Left hindlimb (tissue), 1 donor: ENCODE data around the gene CDR2.
"Not testable (repeated sequence)": the region's sequence is repeated elsewhere in the genome, so short reads cannot be mapped to it uniquely, and the experiment has no call there.

ENCODE experiments used
- DNase-seq: peaks from one replicate; pipeline ENCODE4 v3.0.0-alpha.2; 2018

The CDR2 gene

DNA sequence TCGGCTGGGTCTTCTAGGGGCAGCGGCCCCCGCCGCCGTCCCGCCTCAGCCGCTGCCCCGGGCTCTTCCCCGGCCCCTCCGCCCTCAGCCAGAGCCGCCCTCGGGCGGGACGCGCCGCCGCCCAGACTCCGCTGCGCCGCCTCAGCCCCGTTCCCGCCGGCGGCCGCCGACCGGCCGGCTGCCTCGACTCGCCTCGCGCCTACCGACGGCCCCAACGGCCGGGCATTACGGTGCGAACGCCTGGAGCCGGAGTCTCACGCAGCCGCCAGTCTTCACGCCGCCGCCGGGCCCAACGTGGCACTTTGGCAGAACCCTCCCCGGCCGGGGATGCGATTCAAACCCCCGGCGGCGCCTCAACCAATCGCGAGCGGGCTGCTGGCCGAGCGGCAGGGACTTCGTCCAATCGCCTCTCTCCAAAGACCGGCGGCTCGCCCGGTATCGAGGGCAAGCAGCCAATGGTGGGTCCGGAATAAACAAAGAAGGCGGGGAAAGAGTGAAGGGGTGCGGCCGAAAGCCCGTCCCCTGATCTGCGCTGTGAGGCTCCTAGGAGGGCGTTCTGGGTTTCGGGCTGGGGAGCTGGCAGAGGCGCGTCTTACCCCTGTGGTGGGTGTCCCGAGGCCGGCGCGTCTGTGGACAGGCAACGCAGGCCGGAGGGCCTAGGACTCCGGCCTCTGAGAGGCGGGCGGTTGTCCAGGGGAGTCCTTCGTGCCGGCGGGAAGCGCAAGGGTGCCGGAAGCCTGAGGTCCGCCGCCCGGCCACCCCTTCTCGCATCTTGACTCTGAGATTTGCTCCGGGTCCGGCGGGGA, at the start of gene CDR2:
CDR2 (minus strand) TSS at position 309 of the 806 bp plus-strand sequence. CDS start 310 bp downstream, outside the sequence.
- peak; percentile 98 for DNase-seq

DNA sequence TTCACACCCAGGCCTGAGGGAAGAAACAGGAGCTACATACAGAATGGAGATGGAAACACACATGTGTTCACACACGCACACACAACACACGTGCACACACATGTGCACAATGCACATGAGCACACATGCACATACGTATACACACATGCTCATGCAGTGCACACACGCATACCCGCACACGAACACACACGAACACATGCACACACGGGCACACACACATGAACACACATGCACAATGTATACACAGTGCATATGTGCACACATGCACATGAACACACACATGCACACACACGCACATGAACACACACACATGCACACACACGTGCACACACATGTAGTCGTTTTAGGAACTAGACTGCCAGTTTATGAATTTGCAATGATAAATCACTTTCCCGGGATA, 49.3 kb upstream of the CDR2 start:
- DNase-seq = no peak

DNA sequence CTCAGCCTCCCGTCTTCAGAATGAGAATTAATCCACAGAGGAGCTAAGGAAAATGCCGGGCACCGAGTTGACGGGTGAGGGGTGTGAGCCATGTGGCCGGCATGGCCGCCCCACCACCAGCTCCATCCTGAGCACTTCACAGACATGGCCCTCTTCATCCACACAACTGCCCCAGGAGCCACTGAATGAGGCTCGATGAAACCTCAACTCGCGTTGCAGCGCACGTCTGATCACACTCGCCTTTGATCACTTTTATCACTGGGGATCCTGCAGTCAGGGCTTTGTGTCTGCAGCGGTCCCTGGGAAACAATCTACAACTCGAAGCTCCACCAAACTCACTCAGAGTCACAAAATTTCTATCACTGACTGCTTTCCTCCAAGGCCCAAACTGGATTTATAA, 46.7 kb upstream of the CDR2 start:
- no peak for DNase-seq

DNA sequence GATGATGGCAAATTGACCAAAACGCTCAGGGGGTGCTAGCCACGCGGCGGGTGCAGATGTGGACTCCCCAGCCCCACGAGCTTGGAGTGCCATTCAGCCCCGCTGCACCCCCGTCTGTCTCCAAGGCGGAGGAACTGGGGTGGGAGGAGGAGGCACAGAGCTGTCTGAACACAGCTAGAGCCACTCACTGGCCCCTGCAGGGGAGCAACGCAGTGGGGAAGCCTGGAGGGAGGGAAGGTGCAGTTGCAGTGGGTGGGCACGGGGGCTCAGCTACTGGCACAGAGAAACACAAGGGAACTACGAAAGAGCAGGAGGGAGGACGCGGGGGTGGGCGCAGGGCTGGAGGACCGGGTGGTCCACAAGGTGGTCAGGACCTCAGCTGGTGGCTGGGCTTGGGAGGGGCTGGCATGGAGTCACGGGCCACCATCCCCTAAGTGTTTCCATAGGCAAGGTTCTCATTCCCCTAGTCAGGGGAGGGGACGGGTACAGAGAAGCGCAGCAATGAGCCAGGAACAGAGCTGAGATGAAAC, 46.3 kb upstream of the CDR2 start:
- no peak for DNase-seq

DNA sequence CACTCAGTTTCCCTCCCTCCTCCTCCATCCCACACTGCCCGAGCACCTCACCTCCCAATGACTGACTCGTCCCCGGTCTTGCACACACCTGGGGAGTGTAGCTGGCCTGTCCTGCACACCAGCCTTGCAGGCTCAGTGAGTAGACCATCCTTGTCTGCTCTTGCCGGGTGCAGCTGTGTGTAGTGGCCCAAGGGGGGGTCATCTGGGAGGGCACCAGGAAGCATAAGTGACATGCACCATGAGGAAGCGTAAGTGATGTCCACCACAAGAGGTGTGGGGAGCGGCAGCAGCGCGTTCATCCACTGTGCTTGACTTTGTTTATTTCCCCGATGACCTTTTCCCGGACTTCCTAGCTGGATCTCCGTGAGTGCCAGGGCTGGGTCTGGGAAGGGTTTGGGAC, 45.5 kb upstream of the CDR2 start:
- DNase-seq = no peak

DNA sequence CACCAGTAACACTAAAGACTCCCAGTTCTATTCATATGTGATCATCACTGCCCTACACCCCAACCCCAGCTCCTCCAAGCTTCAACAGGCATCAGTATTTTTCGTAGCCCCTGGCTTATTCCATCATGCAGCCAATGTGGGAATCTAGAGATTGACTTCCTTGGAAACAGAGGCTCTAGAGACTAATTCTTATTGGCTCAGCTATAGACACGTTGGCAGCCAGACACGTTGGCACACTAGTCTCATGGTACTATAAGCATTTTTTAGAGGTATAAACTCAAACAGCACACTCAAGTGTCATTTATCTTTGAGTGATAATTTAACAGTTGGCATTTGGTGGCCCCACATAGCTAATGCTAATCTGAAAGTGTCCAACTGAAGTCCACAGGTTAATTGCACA, 44.4 kb upstream of the CDR2 start:
- no peak for DNase-seq

DNA sequence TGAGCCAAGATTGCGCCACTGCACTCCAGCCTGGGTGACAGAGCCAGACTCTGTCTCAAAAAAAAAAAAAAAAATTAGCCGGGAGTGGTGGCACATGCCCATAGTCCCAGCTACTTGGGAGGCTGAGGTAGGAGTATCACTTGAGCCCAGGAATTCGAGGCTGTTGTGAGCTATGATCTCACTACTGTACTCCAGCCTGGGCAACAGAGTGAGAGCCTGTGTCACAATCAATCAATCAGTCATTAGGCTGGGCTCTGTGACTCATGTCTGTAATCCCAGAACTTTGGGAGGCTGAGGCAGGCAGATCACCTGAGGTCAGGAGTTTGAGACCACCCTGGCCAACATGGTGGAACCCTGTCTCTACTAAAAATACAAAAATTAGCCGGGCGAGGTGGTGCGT, 43.4 kb upstream of the CDR2 start:
- DNase-seq = not testable (repeated sequence)

DNA sequence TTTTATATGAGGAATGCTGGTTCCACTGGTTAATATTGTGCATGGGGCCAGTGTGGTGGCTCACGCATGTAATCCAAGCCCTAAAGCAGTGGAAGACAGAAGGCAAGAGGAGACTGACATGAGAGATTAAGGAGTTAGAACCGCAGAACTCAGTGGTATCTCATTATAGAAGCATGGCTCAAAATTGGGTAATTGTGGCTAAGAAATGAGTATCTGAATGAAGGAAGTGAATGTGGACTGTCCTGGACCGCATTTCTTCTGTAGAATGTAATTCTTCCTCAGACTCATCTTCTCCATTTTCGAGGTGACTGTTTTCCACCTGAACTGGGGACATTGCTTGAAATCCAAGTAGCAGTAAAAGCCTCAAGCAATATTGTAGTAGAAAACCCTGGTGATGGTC, 42.6 kb upstream of the CDR2 start:
- no peak for DNase-seq

DNA sequence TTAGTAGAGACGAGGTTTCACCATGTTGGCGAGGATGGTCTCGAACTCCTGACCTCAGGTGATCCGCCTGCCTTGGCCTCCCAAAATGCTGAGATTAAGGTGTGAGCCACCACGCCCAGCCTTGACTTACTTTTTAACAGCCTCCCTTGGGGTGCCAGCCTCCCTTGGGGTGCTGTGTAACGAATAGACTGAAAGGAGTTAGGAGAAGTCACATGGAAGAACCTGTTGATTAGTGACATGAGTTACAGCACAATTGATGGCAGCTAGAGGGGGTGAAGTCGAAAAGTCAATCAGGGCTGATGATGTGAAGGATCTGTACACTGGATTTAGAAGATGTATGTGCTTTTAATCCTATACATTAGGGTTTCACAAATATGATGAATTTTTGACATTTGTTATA, 39.4 kb upstream of the CDR2 start:
- no peak for DNase-seq

DNA sequence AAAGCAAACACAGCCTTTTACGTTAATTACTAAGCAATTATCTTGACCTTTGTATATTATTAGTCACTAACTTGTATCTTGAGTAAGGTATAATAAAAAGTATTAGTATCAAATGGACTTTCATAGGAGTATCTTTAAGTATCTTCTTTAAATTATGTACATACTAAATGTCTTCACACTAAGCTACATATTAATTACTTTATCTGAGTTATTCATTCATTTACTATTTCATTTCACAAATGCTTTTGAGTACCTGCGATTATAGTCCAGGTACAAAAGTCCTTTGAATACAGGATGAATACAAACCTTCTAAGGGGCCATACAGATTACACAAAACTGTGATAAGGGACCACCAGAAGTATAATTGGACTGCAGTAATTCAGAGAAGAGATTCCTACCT, 33.1 kb upstream of the CDR2 start:
- no peak for DNase-seq

DNA sequence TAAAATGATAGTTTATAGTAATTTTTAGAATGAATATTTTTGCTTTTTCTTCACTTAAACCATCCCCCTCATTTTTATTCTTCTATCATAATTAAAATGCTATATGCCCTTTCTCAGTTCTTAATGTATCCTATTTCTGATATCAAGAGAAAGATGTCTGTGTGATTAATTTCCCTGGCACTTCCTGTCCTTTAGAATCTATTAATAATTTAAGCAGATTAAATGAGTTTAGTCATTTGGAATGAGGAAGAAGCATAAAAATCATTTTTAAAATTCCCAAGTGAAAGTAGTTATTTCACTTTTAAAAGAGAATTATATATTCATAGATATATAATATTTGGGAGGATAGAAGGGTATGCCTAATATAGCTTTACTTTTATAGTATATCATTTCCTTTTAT, 27.8 kb upstream of the CDR2 start:
- DNase-seq = no peak

DNA sequence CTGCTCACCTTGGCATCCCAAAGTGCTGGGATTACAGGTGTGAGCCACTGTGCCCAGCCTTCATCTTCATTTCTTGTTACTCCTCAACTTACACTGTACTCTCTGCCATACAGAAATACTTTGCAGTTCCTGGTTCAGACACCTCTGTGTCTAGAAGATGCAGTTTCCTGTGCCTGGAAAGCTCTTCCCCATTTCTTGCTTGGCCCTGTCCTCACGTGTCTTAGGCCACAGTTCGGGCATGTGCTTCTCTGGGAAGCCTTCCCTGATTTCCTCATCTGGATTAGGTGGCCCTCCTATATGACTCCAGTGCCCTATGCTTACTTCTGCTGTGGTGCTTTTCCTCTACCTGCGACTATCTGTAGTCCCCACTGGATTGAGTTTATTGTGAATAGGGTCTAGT, 26.5 kb upstream of the CDR2 start:
- DNase-seq = no peak

DNA sequence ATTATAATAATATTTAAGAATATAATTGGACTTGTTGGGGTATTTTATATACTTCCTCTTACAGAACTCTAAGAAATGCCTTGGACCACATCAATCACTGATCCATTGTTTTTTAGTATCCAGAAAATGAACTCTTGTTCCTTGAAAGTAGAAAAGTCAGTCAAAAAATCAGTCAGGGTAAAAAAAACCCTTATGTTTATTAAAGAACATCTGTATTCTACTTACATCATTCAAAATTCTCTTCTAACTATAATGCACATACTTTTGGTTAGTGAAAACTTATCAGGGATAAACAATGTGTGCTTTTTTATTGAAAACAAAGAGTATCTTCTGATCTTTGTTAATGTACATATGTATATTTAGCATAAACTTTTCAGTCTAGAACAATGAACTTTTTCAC, 23.5 kb upstream of the CDR2 start:
- DNase-seq = no peak

DNA sequence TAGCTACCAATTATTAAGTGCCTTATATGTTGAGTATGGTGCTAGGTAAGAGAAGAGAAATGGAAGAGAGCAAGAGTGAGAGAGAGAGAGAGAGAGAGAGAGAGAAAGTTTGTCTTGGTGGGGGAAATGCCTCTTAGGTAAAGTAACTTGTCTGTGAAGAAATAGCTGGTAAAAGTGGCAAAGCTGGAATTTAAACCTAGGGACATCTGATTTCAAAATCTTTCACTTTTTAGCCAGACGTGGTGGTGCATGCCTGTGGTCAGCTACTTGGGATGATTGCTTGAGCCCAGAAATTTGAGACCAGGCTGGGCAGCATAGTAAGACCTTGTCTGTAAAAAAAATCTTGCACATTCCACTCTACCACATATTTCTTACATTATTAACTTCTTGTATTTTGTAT, 23.0 kb upstream of the CDR2 start:
- peak; percentile 35 for DNase-seq

DNA sequence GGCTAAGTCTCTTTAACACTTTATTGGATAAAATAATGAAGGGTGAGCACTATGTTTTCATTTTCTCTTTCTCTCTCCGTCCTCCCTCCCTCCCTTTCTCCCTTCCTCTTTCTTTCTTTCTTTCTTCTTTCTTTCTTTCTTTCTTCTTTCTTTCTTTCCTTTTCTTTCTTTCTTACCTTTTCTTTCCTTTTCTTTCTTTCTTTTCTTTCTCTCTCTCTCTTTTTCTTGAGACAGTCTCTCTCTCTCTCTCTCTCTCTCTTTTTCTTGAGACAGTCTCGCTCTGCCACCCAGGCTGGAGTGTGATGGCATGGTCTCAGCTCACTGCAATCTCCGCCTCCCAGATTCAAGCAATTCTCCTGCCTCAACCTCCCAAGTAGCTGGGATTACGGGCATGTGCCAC, 21.5 kb upstream of the CDR2 start:
- no peak for DNase-seq

DNA sequence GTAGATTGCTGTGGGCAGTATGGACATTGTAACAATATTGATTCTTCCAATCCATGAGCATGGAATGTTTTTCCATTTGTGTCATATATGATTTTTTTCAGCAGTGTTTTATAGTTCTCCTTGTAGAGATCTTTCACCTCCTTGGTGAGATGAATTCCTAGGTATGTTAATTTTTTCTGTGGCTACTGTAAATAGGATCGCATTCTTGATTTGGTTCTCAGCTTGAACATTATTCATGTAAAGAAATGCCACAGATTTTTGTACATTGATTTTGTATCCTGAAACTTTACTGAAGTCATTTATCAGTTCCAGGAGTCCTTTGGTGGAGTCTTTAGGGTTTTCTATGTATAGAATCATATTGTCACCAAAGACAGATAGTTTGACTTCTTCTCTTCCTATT, 19.7 kb upstream of the CDR2 start:
- no peak for DNase-seq

DNA sequence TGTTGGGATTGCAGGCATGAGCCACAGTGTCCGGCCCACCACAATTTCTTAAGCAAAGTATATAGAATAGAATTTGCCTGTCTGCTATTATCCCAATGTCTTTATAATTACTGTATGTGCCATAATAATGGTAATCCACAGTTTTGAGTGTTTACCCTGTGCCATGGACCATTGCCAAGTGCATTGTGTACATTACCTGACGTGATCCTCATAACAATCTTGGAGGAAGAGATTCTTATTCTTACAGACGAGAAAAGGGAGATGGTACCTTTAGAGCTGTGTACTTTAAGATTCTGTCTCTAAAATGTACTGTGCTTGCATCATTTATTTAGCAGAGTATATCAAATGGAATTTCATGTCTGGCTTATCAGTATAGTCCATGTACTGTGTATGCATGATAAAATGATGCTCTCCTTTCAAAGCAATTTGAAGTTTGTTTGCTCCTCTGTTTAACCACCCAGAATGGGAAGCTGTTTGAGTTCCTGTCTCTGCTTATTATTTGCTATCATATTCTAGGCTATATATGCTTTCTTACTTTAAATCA, 13.8 kb upstream of the CDR2 start:
- no peak for DNase-seq

DNA sequence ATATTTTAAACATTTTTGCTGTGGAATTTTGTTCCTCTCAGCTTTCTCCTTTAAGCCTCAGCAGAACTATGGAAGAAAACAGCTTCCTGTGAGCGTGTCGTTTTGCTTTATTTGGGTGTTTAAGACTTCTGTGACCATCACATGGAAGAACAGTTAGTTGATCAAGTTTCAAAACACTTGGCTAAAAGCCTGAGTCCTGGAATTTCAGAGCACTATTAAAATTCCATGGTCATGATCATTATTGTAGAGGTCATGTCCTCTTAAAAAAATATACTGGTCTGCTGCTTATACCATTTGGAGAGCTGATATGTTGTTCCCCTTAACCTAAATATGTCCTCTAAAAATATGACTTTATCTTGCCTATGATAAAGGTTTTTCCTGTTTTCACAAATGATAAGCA, 12.6 kb upstream of the CDR2 start:
- no peak for DNase-seq

DNA sequence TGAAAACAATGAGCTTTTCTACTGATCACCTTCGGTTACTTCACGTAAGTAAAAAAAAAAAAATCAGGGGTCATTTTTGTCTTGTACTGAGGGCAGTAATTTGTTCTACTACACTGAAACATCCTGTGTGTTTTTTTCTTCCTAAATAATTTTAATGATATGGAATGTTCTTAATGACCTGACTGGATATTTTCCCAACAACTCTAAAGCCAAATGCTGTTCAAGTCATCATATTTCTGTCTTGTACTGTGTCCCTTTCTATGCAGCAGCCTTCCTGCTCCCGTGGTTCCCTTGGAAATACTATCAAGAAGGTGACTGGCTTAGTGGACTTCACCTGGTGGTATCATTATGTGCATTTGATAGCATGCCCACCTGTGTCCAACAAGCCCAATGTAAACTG, 10.8 kb upstream of the CDR2 start:
- no peak for DNase-seq

DNA sequence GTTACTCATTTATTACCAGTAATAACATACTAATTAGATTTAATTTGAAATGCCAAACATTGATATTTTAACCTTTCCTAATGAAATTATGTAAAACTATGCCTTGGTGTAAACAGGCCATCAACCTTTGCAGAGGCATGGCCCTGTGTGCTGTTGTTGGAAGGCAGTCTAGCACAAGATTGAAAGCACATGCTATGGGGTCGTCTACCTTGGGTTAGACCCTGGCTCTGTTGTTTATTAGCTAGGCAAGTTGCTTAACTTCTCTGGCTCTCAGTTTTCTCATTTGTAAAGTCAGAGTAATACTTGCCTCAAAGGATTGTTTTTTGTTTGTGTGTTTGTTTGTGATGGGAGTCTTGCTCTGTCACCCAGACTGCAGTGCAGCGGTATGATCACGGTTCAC, 9.4 kb upstream of the CDR2 start:
- DNase-seq = no peak

DNA sequence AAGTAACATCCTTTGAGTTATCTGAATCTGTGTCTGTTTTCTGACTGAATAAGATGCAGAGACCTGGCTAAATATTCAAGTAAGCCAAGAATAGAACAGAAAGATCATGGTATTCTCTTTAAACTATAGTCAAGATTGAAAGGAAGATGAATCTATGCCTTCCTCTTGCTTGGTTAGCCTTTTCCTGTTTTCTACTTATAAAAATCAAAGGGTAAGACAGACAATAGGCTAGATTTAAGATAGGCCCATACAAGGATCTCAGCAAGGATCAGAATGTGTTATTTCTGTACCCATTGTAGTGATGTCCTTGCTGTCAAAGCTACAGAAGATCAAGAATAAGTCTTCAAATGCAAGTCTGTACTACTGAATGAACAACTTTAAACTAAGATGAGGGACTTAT, 7.0 kb upstream of the CDR2 start:
- DNase-seq = no peak

DNA sequence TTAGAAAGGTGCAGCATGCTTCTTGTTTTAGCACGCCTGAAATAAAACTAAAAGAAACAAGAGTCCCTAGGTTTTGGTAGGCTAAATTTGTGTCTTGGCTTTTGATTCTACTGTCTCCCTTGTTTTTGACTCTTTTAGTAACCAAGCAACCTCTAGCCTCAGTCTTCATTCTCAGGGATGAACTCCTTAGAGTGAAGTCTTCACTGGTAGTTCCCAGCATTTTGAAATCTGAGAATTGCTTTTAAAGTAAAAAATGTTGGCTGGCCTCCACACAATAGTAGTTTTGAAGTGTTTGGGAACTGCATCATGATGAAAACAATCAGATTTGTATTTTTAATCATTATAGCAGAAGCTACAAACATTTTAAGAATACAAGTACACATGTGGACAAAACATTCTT, 6.1 kb upstream of the CDR2 start:
- DNase-seq = no peak

DNA sequence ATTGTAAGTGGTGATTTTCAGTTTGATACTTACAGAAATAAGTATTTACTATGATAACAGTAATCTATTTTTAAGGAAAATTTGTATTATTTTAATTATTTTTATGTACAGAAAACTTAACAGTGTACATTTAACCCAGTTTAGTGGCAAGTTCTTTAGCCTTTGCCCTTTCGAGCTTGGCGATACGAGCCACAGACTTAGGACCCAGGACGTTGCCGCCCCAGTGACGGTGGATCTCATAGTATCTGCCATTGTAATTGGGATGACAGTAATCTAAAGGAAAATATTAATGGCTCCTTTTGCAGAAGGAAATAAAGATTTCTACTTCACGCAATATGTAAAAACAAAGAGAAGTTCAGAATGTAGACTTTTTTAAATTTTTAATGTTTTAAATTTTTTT, 5.2 kb upstream of the CDR2 start:
- no peak for DNase-seq

DNA sequence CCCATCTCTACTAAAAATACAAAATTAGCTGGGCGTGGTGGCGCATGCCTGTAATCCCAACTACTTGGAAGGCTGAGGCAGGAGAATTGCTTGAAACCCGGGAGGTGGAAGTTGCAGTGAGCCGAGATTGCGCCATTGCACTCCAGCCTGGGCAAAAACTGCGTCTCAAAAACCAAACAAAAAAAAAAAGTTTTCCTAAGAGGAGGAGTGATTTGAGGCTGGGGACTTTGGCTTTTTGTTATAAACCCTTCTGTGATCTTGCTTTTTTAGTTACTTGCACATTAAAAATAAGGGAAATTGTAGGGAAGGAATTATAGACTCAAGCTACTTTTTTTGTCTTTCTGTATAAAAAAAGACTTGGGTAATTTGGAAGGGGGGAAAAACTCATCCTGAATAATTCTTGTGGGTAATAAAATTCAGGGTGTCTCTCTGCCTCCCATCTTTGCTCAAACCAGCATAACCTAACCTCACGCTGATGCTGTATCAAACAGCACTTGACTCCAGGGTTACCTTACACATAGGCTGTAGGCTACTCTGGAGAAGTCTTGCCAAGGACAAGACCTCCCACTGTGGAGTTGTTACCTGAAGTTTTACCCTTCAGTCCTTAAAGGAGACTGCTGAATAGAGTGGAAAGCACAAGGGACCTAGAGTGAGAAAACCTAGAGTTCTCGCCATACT, 1.7 kb upstream of the CDR2 start:
- DNase-seq = no peak
